ENCODE data around the gene CDSN.
A peak's percentile ranks its signal among the peaks of the same experiment; 100 is the strongest.

Gene CDSN

DNA sequence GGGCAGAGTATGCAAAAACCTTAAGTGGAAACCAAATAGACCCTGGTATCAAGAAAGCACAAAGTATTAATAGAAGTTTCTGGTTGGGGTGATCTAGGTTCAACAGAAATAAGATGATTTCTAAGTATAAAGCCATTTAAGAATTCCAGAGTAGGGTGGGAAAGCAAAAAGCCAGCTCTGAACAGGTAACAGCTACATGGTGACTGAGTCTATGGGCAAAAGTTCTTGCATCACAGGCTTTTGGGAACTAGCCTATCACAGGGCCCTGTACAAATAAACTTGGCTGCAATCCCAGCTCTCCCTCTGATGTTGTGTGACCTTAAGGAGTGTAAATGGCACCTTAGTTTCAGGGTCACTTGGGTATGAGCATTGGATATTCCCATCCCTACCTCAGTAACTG is 43.7 kb upstream of the CDSN start:
- no peaks in the 10 kb centered on the region for H3K9me3 ChIP-seq (ENCODE audit: severe bottlenecking)
- DNase-seq (ENCODE audit: low spot score) (no peak), ATAC-seq (ENCODE audit: low read depth) (no peak; the same call in 2 of the 3 replicates)
- peaks cover 32% of the 10 kb centered on the region for H3K36me3 ChIP-seq (ENCODE audit: low read depth)
- H3K4me3 ChIP-seq (ENCODE audit: severe bottlenecking) = no peak overlapping the region
- TF ChIP-seq, protein P1, sequence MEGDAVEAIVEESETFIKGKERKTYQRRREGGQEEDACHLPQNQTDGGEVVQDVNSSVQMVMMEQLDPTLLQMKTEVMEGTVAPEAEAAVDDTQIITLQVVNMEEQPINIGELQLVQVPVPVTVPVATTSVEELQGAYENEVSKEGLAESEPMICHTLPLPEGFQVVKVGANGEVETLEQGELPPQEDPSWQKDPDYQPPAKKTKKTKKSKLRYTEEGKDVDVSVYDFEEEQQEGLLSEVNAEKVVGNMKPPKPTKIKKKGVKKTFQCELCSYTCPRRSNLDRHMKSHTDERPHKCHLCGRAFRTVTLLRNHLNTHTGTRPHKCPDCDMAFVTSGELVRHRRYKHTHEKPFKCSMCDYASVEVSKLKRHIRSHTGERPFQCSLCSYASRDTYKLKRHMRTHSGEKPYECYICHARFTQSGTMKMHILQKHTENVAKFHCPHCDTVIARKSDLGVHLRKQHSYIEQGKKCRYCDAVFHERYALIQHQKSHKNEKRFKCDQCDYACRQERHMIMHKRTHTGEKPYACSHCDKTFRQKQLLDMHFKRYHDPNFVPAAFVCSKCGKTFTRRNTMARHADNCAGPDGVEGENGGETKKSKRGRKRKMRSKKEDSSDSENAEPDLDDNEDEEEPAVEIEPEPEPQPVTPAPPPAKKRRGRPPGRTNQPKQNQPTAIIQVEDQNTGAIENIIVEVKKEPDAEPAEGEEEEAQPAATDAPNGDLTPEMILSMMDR (IDR thresholded peaks at IDR 0.05; ENCODE audit: poor library complexity, severe bottlenecking) = no peak
- H3K27me3 ChIP-seq (ENCODE audit: insufficient read depth, poor library complexity, severe bottlenecking) = no peaks in the 10 kb centered on the region
- H3K4me1 ChIP-seq (ENCODE audit: insufficient read depth, poor library complexity, severe bottlenecking) = no peaks in the 10 kb centered on the region
- H3K27ac ChIP-seq (ENCODE audit: poor library complexity, severe bottlenecking) = no peak overlapping the region

GRCh38 chr6:31162463-31163165 is 42.4 kb upstream of the CDSN start:
- no peak overlapping the region for H3K4me3 ChIP-seq (ENCODE audit: severe bottlenecking)
- TF ChIP-seq, protein P1 (IDR thresholded peaks at IDR 0.05; ENCODE audit: poor library complexity, severe bottlenecking) = no peak
- H3K27ac ChIP-seq (ENCODE audit: poor library complexity, severe bottlenecking) = no peak overlapping the region
- no peaks in the 10 kb centered on the region for H3K9me3 ChIP-seq (ENCODE audit: severe bottlenecking)
- H3K27me3 ChIP-seq (ENCODE audit: insufficient read depth, poor library complexity, severe bottlenecking) = no peaks in the 10 kb centered on the region
- H3K4me1 ChIP-seq (ENCODE audit: insufficient read depth, poor library complexity, severe bottlenecking) = no peaks in the 10 kb centered on the region
- ATAC-seq (ENCODE audit: low read depth) (no peak), DNase-seq (ENCODE audit: low spot score) (no peak)
- H3K36me3 ChIP-seq (ENCODE audit: low read depth) = peaks cover 32% of the 10 kb centered on the region

GRCh38 chr6:31161216-31162126 is 41.2 kb upstream of the CDSN start:
- Histone ChIP-seq H3K27me3 (ENCODE audit: insufficient read depth, poor library complexity, severe bottlenecking) (no peaks in the 10 kb centered on the region), H3K9me3 (ENCODE audit: severe bottlenecking) (no peaks in the 10 kb centered on the region), H3K36me3 (ENCODE audit: low read depth) (peaks cover 33% of the 10 kb centered on the region), H3K4me1 (ENCODE audit: insufficient read depth, poor library complexity, severe bottlenecking) (peaks cover 3% of the 10 kb centered on the region), H3K4me3 (ENCODE audit: severe bottlenecking) (no peak overlapping the region), H3K27ac (ENCODE audit: poor library complexity, severe bottlenecking) (no peak overlapping the region)
- ATAC-seq (ENCODE audit: low read depth) (no peak), DNase-seq (ENCODE audit: low spot score) (no peak)
- TF ChIP-seq, protein P1 (IDR thresholded peaks at IDR 0.05; ENCODE audit: poor library complexity, severe bottlenecking) = no peak

DNA sequence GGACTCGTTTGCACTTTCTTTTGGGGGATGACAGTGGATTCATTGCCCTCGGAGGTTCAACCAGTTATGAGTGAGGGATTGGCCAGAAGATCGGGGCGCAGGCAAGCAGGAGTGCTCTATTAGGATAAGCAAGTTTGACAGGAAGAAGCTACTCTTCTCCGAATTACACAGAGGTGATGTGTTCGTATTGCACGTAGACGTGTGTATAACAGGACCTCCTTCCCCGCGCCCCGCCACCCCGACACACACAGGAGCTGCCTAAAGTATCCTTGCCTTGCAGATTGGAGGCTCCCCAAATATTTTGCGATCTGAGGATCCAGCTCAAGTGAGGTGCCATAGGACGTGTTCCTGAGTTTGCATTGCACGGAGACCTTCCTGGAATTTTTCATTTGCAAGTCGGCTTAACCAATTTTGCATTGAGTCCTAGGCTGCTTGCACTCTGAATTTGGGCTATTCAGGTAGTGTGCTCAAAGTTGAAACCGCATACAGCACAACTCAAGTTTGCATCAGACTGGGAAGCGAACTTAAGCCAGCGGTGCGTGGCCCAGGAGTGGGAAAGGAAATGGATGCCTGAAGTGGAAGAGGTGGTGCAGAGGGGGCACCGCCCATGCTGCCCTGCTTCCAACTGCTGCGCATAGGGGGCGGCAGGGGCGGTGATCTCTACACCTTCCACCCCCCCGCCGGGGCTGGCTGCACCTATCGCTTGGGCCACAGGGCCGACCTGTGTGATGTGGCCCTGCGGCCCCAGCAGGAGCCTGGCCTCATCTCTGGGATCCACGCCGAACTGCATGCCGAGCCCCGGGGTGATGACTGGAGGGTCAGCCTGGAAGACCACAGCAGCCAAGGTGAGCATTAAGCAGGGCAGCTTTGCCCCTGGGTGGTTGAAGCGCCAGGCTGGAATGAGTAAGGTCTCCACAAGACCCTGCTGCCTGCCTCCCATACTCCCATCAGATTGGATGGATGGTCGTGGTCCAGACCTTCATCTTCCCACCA is 38.9 kb upstream of the CDSN start:
- no peaks in the 10 kb centered on the region for H3K9me3 ChIP-seq (ENCODE audit: severe bottlenecking)
- peaks cover 3% of the 10 kb centered on the region for H3K4me1 ChIP-seq (ENCODE audit: insufficient read depth, poor library complexity, severe bottlenecking)
- TF ChIP-seq, protein P1 (IDR thresholded peaks at IDR 0.05; ENCODE audit: poor library complexity, severe bottlenecking) = no peak
- H3K36me3 ChIP-seq (ENCODE audit: low read depth) = peaks cover 50% of the 10 kb centered on the region
- ATAC-seq (ENCODE audit: low read depth) (peak; percentile 38), DNase-seq (ENCODE audit: low spot score) (no peak)
- H3K27ac ChIP-seq (ENCODE audit: poor library complexity, severe bottlenecking) = peak overlapping the region; percentile 62
- H3K4me3 ChIP-seq (ENCODE audit: severe bottlenecking) = peak overlapping the region; percentile 52
- no peaks in the 10 kb centered on the region for H3K27me3 ChIP-seq (ENCODE audit: insufficient read depth, poor library complexity, severe bottlenecking)
